Esophagus muscularis mucosa (tissue), 4 donors: ENCODE data around the gene ITPRIPL2. TPM values are rescaled to one million over a fixed set of nuclear protein-coding genes. Genes with fewer than 3 reads are reported as not detected.

ENCODE experiments used
- DNase-seq: peaks from one replicate; pipeline ENCODE4 v3.0.0-alpha.2; 2017; ENCODE audit errors: extremely low spot score
- H3K27ac ChIP-seq, 4 donors: fragments of 200-600 bp; sonication (generic); replicated peaks in 1 of 4; 1 replicate in 3 of 4; 2 replicates in 1 of 4; pipeline ENCODE4 v1.5.1; 2016 to 2019; ENCODE audit warnings: mild to moderate bottlenecking in 1 of 4
- H3K27me3 ChIP-seq, 4 donors: fragments of 200-600 bp; sonication (generic); one replicate each; pipeline versions ENCODE4 v1.5.1 to v1.6.0; 2016 to 2019
- H3K36me3 ChIP-seq, 4 donors: fragments of 200-600 bp; sonication (generic); one replicate each; pipeline ENCODE4 v1.5.1; 2016 to 2019
- H3K4me1 ChIP-seq, 4 donors: fragments of 200-600 bp; sonication (generic); one replicate each; pipeline ENCODE4 v1.5.1; 2016 to 2019
- H3K4me3 ChIP-seq, 4 donors: fragments of 200-600 bp; sonication (generic); 1 replicate in 2 of 4; 2 replicates in 2 of 4; pipeline ENCODE4 v1.5.1; 2016 to 2019; ENCODE audit warnings: mild to moderate bottlenecking in 4 of 4, moderate library complexity in 1 of 4
- H3K9me3 ChIP-seq, 4 donors: fragments of 200-600 bp; sonication (generic); 1 replicate in 3 of 4; 2 replicates in 1 of 4; pipeline ENCODE4 v1.5.1; 2016 to 2019
- EP300 ChIP-seq: sonication (generic); formaldehyde crosslinking; IDR thresholded peaks from one replicate; pipeline ENCODE4 v1.6.1; 2017; ENCODE audit warnings: antibody characterized with exemption
- POLR2A ChIP-seq: fragments of 450-650 bp; IDR thresholded peaks from one replicate; pipeline ENCODE4 v1.6.1; 2017; ENCODE audit warnings: antibody characterized with exemption, moderate library complexity, mild to moderate bottlenecking, low read depth
- POLR2AphosphoS5 ChIP-seq, 2 donors: sonication (generic); formaldehyde crosslinking; IDR thresholded peaks; one replicate each; pipeline ENCODE4 v1.6.1; 2017; ENCODE audit warnings: antibody characterized with exemption in 2 of 2
- WGBS: methylation state at CpG from one replicate; pipeline ENCODE4 v1.1.5; 2018; 5-methylcytosine and 5-hydroxymethylcytosine counted together
- intact Hi-C: fragments of 100-400 bp; cut with DNase I; formaldehyde crosslinking; loops from one replicate; pipeline ENCODE4 v1.15.1; 2023
- total RNA-seq, 4 donors: library from RNA; depleted of rRNA; stranded (reverse); fragments of >200 nt; gene quantifications; one replicate each; pipeline versions ENCODE4 v1.1.0 to v1.2.1, GENCODE V29; 2016
- TF ChIP-seq, protein P1 (sequence below), 3 experiments: fragments of 200-600 bp in 2 of 3; fragments of 450-650 bp in 1 of 3; sonication (generic) in 2 of 3; IDR thresholded peaks; one replicate each; pipeline ENCODE4 v1.5.1; 2017 to 2019; ENCODE audit warnings: antibody characterized with exemption in 3 of 3, mild to moderate bottlenecking in 2 of 3, moderate library complexity in 1 of 3

Gene ITPRIPL2
- total RNA-seq, 4 donors from 2014 or later = 56.1 to 111 (median 83.2) TPM

- Histone ChIP-seq H3K36me3 (no peaks in the 10 kb centered on the region), H3K4me3 (no peak overlapping the region), H3K27me3 (peaks cover 0 to 30% (median 9%) of the 10 kb centered on the region in 4 donors), H3K4me1 (peaks cover 14 to 25% (median 23%) of the 10 kb centered on the region in 4 donors), H3K27ac (no peak overlapping the region), H3K9me3 (peaks cover 0 to 4% (median 0%) of the 10 kb centered on the region in 4 donors)
- no peak for TF ChIP-seq EP300
- TF ChIP-seq POLR2A = no peak
- TF ChIP-seq, protein P1, sequence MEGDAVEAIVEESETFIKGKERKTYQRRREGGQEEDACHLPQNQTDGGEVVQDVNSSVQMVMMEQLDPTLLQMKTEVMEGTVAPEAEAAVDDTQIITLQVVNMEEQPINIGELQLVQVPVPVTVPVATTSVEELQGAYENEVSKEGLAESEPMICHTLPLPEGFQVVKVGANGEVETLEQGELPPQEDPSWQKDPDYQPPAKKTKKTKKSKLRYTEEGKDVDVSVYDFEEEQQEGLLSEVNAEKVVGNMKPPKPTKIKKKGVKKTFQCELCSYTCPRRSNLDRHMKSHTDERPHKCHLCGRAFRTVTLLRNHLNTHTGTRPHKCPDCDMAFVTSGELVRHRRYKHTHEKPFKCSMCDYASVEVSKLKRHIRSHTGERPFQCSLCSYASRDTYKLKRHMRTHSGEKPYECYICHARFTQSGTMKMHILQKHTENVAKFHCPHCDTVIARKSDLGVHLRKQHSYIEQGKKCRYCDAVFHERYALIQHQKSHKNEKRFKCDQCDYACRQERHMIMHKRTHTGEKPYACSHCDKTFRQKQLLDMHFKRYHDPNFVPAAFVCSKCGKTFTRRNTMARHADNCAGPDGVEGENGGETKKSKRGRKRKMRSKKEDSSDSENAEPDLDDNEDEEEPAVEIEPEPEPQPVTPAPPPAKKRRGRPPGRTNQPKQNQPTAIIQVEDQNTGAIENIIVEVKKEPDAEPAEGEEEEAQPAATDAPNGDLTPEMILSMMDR (IDR thresholded peaks at IDR 0.05) = no peak
- TF ChIP-seq POLR2AphosphoS5 (IDR thresholded peaks at IDR 0.05) = no peak
- WGBS = 76% methylated on average over 5 of the region's 5 CpGs
- no peak for DNase-seq
- intact Hi-C loops = no loop called here
These were observed 51.3 kb downstream of the ITPRIPL2 start for GRCh38 chr16:19165101-19165500.

- no peak overlapping the region for H3K4me3 ChIP-seq
- no peak for DNase-seq
- H3K27me3 ChIP-seq = peaks cover 0 to 30% (median 9%) of the 10 kb centered on the region in 4 donors
- WGBS = 87% methylated on average over 2 of the region's 2 CpGs
- peaks cover 0 to 4% (median 0%) of the 10 kb centered on the region in 4 donors for H3K9me3 ChIP-seq
- peaks cover 14 to 25% (median 23%) of the 10 kb centered on the region in 4 donors for H3K4me1 ChIP-seq
- TF ChIP-seq POLR2A (no peak), EP300 (no peak), POLR2AphosphoS5 (IDR thresholded peaks at IDR 0.05) (no peak)
- TF ChIP-seq, protein P1 (IDR thresholded peaks at IDR 0.05) = no peak
- intact Hi-C loops = no loop called here
- no peak overlapping the region for H3K27ac ChIP-seq
- no peaks in the 10 kb centered on the region for H3K36me3 ChIP-seq
These were observed 52.7 kb downstream of the ITPRIPL2 start for GRCh38 chr16:19166500-19166899.

DNA sequence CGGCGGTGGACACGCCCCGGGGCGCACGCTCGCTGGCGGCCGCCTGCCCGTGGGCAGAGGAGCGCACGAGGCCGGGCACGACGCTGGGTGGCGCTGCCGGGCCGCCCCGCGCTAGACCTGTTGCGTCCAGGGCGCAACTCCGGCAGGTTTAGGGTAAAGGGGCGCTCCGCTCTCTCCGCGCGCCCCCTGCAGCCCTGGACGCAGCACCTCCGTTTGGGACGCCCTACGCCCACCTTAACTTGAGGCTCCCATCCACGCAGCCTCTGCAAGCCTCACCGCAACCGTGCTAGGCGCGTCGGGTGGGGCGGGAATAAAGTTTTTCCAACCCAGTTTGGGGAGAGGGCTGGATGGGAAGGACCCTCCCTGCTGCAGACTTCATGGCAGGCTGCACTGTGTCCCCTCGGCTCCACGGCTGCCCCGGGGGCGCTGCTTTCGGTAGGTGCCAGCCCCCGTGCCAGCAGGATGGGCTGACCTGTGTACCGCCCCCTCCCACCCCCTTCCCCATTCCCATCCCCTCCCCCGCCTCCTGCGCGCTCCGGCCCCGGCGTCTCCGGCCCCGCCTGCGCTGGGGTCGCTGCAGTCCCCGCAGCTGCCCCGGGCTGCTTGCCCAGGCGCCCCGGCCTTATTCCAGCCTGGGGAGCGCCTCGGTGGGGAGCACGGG, 54.1 kb downstream of the ITPRIPL2 start, which contains the start of gene SYT17:
TSS of gene SYT17 (plus strand) at position 531 of the 661 bp plus-strand sequence. CDS start 407 bp downstream, outside the sequence.
- intact Hi-C loops = loop anchor here (1.0 to 2.0 kb wide), 2 partner anchors 81 to 207 kb away; no protein-coding TSS in a partner anchor
- H3K27me3 ChIP-seq = peaks cover 0 to 30% (median 9%) of the 10 kb centered on the region in 4 donors
- peaks cover 0 to 4% (median 0%) of the 10 kb centered on the region in 4 donors for H3K9me3 ChIP-seq
- peaks cover 14 to 25% (median 24%) of the 10 kb centered on the region in 4 donors for H3K4me1 ChIP-seq
- peak within 1 kb of the TSS in 3 of 4 donors; percentile 60 to 72 (median 71) for H3K27ac ChIP-seq
- TF ChIP-seq POLR2AphosphoS5 (IDR thresholded peaks at IDR 0.05) (peak in 1 of 2 donors; percentile 34), POLR2A (no peak)
- TF ChIP-seq, protein P1 (IDR thresholded peaks at IDR 0.05) = peak; percentile 82 to 87 (median 83)
- H3K4me3 ChIP-seq = peak within 1 kb of the TSS; percentile 61 to 80 (median 66)
- DNase-seq = no peak
- no peaks in the 10 kb centered on the region for H3K36me3 ChIP-seq
- under 1% methylated on average over 21 of the region's 63 CpGs for WGBS

DNA sequence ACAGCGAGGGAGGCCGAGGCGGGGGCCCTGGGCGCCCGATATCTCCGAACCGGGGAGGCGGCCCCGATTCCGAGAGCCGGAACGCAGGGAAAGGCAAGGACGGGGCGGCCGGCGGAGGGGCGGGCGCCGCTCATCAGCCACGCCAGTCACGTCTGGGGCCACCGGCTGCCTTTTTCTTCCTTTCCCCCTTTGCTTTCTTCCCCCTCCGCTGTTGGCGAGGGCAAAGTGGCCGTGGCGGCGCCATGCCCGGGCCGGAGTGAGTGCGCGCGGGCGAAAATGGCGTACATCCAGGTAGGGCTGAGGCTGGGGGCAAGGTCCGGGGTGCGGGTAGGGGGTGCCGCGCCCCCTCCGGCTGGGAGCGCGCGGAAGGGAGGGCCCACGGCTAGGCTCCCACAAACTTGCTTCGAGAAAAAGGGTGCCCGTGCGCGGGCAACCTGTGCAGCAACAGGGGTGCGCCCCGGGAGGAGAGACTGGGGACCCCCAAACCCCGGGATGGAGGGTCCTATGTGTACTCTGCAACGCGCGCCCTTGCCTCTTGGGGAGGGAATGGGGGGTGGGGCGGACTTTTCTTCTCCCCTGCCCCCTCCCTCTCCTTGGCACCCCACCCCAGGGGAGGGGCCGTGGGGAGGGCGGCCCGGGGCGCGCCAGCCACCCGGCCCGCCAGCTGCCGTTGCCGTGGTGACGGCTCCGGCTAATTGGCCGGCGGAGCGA, 54.8 kb downstream of the ITPRIPL2 start:
- peaks cover 14 to 25% (median 24%) of the 10 kb centered on the region in 4 donors for H3K4me1 ChIP-seq
- H3K4me3 ChIP-seq = peak overlapping the region; percentile 61 to 80 (median 66)
- WGBS = 0% methylated on average over 25 of the region's 68 CpGs
- peaks cover 0 to under 1% (median 0%) of the 10 kb centered on the region in 4 donors for H3K9me3 ChIP-seq
- no peak for DNase-seq
- peak overlapping the region in 3 of 4 donors; percentile 60 to 72 (median 71) for H3K27ac ChIP-seq
- intact Hi-C loops = loop anchor here (2.0 kb wide), 1 partner anchor 82 kb away; no protein-coding TSS in a partner anchor
- TF ChIP-seq EP300 = no peak
- TF ChIP-seq POLR2A = no peak
- TF ChIP-seq, protein P1 (IDR thresholded peaks at IDR 0.05) = no peak
- no peak for TF ChIP-seq POLR2AphosphoS5 (IDR thresholded peaks at IDR 0.05)
- peaks cover 0 to 30% (median 9%) of the 10 kb centered on the region in 4 donors for H3K27me3 ChIP-seq
- no peaks in the 10 kb centered on the region for H3K36me3 ChIP-seq
